NOMO-1 (cell line): ENCODE measurements around the gene XPNPEP3.
"Not testable (repeated sequence)": the region's sequence is repeated elsewhere in the genome, so short reads cannot be mapped to it uniquely, and the experiment has no call there.

ENCODE experiments used
- DNase-seq, 2 experiments: peaks; one replicate each; lab custom pipeline; 2025; ENCODE audit not compliant: unreplicated experiment in 2 of 2; lab: John Stamatoyannopoulos, UW

The XPNPEP3 gene

GRCh38 chr22:40856513-40857308 is at the start of gene XPNPEP3, which contains the start of gene ST13:
Gene XPNPEP3 (plus strand): TSS chr22:40857148. CDS start chr22:40857182, 34 bp downstream.
Gene ST13 (minus strand): TSS chr22:40856639. CDS start chr22:40856540, 99 bp downstream.
- DNase-seq, result peak; percentile 91 to 93

- no peak for DNase-seq
These were observed 48.7 kb upstream of the XPNPEP3 start for GRCh38 chr22:40808018-40808841.

GRCh38 chr22:40813912-40814315 is 43.0 kb upstream of the XPNPEP3 start:
- no peak for DNase-seq

GRCh38 chr22:40817737-40818136 is 39.2 kb upstream of the XPNPEP3 start:
- peak in 1 of 2 experiments; percentile 11 for DNase-seq

GRCh38 chr22:40818192-40818746 is 38.7 kb upstream of the XPNPEP3 start:
- no peak for DNase-seq

- DNase-seq, result peak; percentile 78 to 88
These were observed 38.0 kb upstream of the XPNPEP3 start, which contains the start of gene SLC25A17 for GRCh38 chr22:40818747-40819598. Gene SLC25A17 (minus strand): TSS chr22:40819346. CDS start chr22:40819248, 98 bp downstream.

- peak; percentile 27 to 44 for DNase-seq
These were observed 37.3 kb upstream of the XPNPEP3 start for GRCh38 chr22:40819599-40820140.

GRCh38 chr22:40823426-40823825 is 33.5 kb upstream of the XPNPEP3 start:
- DNase-seq, result no peak

GRCh38 chr22:40826292-40826691 is 30.7 kb upstream of the XPNPEP3 start:
- not testable (repeated sequence) for DNase-seq

- DNase-seq, result no peak
These were observed 29.8 kb upstream of the XPNPEP3 start for GRCh38 chr22:40826984-40827741.

GRCh38 chr22:40829131-40829530 is 27.8 kb upstream of the XPNPEP3 start:
- no peak for DNase-seq

- no peak for DNase-seq
These were observed 22.3 kb upstream of the XPNPEP3 start for GRCh38 chr22:40834619-40835018.

GRCh38 chr22:40838486-40838885 is 18.5 kb upstream of the XPNPEP3 start:
- DNase-seq, result no peak

GRCh38 chr22:40844951-40845350 is 12.0 kb upstream of the XPNPEP3 start:
- no peak for DNase-seq

- not testable (repeated sequence) for DNase-seq
These were observed 11.1 kb upstream of the XPNPEP3 start for GRCh38 chr22:40845816-40846215.

GRCh38 chr22:40853333-40853732 is 3.6 kb upstream of the XPNPEP3 start:
- DNase-seq, result no peak

- DNase-seq, result no peak
These were observed 3.0 kb upstream of the XPNPEP3 start for GRCh38 chr22:40853961-40854360.

- DNase-seq, result peak in 1 of 2 experiments; percentile 14
These were observed 1.6 kb upstream of the XPNPEP3 start for GRCh38 chr22:40855071-40855978.
